ENCODE measurements around the gene CARD6. TPM values are rescaled to one million over a fixed set of nuclear protein-coding genes. Genes with fewer than 3 reads are reported as not detected.

CARD6 gene
- total and polyA plus RNA-seq, 10 of the 15 experiments (the other 5 are each of a cell fraction or from before 2014, with no cell fraction given), result 0.29 to 1.2 (median 0.62) TPM

GRCh38 chr5:40875958-40876357, 34.8 kb downstream of the CARD6 start (continued):
- TF ChIP-seq SKIL (IDR thresholded peaks at IDR 0.05; ENCODE audit: low read depth, poor library complexity, severe bottlenecking), result no peak
- TF ChIP-seq MAX (IDR thresholded peaks at IDR 0.05; ENCODE audit: low read depth, low read length), result no peak
- TF ChIP-seq BRCA1 (IDR thresholded peaks at IDR 0.05; ENCODE audit: low read depth, low read length), result no peak
- TF ChIP-seq ZNF24 (IDR thresholded peaks at IDR 0.05), result no peak

- ChIA-PET CTCF (no interaction called here), SMC1A (ENCODE audit: uncharacterized antibody, unreplicated experiment) (no interaction called here), POLR2A (no interaction called here), RAD21 (ENCODE audit: unreplicated experiment) (no interaction called here)
- FAIRE-seq, result no peak
- intact Hi-C loops (cut with micrococcal nuclease; ENCODE audit: unreplicated experiment) (loop anchor here (5.0 kb wide), 3 partner anchors 190 to 1160 kb away; no protein-coding TSS in a partner anchor), in situ Hi-C loops (cut with MboI) (loop anchor here (10.0 to 25.0 kb wide), 2 partner anchors 915 to 1163 kb away; no protein-coding TSS in a partner anchor)
- WGBS (ENCODE audit: insufficient coverage, insufficient replicate concordance, low lambda C conversion rate, missing lambda C conversion rate), result 72% methylated on average over 6 of the region's 6 CpGs
- no peak overlapping the region for H3K4me2 ChIP-seq (ENCODE audit: control insufficient read depth, insufficient read depth)
- BruUV-seq (replicated peaks), result no TSS peak
- H3K9ac ChIP-seq (ENCODE audit: control insufficient read depth, insufficient read depth, low read length), result no peak overlapping the region
- ATAC-seq, result no peak
- no peaks in the 10 kb centered on the region for H3K79me2 ChIP-seq (ENCODE audit: control insufficient read depth, insufficient read depth, low read length)
- H3K27ac ChIP-seq (ENCODE audit: control insufficient read depth, insufficient read depth), result no peak overlapping the region
- H3K27me3 ChIP-seq (replicated peaks in 1 of 2; ENCODE audit: control insufficient read depth in 2 of 2, insufficient read depth in 2 of 2, low read length in 1 of 2), result no peaks in the 10 kb centered on the region
- no peak overlapping the region for H3K4me3 ChIP-seq
- no peaks in the 10 kb centered on the region; the same call in 2 of the 3 replicates for H3K9me3 ChIP-seq (replicated peaks; ENCODE audit: control insufficient read depth, insufficient read depth, low read length)
- H2AFZ ChIP-seq (ENCODE audit: control insufficient read depth, low read depth, low read length), result no peak overlapping the region
- no peaks in the 10 kb centered on the region for H3K36me3 ChIP-seq (ENCODE audit: control insufficient read depth in 2 of 2, insufficient read depth in 2 of 2, low read length in 1 of 2)
- no peaks in the 10 kb centered on the region for H4K20me1 ChIP-seq (ENCODE audit: control insufficient read depth, insufficient read depth)
- no peak for DNase-seq (ENCODE audit: low read depth, low spot score)
- H3K4me1 ChIP-seq (ENCODE audit: control insufficient read depth, insufficient read depth, low read length), result peaks cover under 1% of the 10 kb centered on the region; the same call in 1 of the 2 replicates
- TF ChIP-seq SREBF1 (IDR thresholded peaks at IDR 0.05; ENCODE audit: low read length) (no peak), ZNF207 (IDR thresholded peaks at IDR 0.05; ENCODE audit: borderline replicate concordance) (no peak), NFIC (IDR thresholded peaks at IDR 0.05; ENCODE audit: low read depth, low read length) (no peak), STAT1 (conservative IDR thresholded peaks at IDR 0.05) (no peak), EED (IDR thresholded peaks at IDR 0.05; ENCODE audit: low read depth) (no peak), HDGF (IDR thresholded peaks at IDR 0.05) (no peak), SIX5 (IDR thresholded peaks at IDR 0.05; ENCODE audit: low read depth, low read length, severe bottlenecking) (no peak), RCOR1 (conservative IDR thresholded peaks at IDR 0.05; ENCODE audit: low read depth, low read length) (no peak), MEF2B (IDR thresholded peaks at IDR 0.05; ENCODE audit: partially characterized antibody, poor library complexity, severe bottlenecking) (no peak), HSF1 (IDR thresholded peaks at IDR 0.05; ENCODE audit: low read depth, low read length) (no peak), POLR2AphosphoS5 (IDR thresholded peaks at IDR 0.05; ENCODE audit: low read length) (no peak), EZH2 (IDR thresholded peaks at IDR 0.05; ENCODE audit: borderline replicate concordance, control insufficient read depth, low read depth, low read length) (no peak), SMAD5 (IDR thresholded peaks at IDR 0.05; ENCODE audit: low read depth) (no peak), MLLT1 (IDR thresholded peaks at IDR 0.05) (no peak), NFYA (IDR thresholded peaks at IDR 0.05; ENCODE audit: borderline replicate concordance, low read depth, low read length) (no peak)
Observed at GRCh38 chr5:40877371-40877988, 36.3 kb downstream of the CARD6 start.

Measured in GM12878 (cell line).